SK-N-SH treated with all-trans-retinoic acid at 6 μM for 48 hours (cell line): ENCODE results near the gene ILF3.

Experiments used
- CSDC2 ChIP-seq: fragments of 250-450 bp; sonication (Bioruptor Pico); IDR thresholded peaks from 2 replicates; pipeline ENCODE4 v1.5.0; 2020; ENCODE audit warnings: mild to moderate bottlenecking, moderate library complexity
- OSR1 ChIP-seq: fragments of 250-450 bp; sonication (Bioruptor Pico); IDR thresholded peaks from 2 replicates; pipeline ENCODE4 v1.8.0; 2022; ENCODE audit warnings: moderate library complexity, mild to moderate bottlenecking, inconsistent platforms
- RARB ChIP-seq: fragments of 250-450 bp; sonication (Bioruptor Pico); IDR thresholded peaks from 2 replicates; pipeline ENCODE4 v1.8.0; 2021; ENCODE audit warnings: mild to moderate bottlenecking, moderate library complexity
- ZFP3 ChIP-seq: fragments of 250-450 bp; sonication (Bioruptor Pico); IDR thresholded peaks from 2 replicates; pipeline ENCODE4 v1.5.0; 2020; ENCODE audit warnings: mild to moderate bottlenecking, moderate library complexity
- ZFP30 ChIP-seq: fragments of 450-650 bp; formaldehyde crosslinking; IDR thresholded peaks from 2 replicates; pipeline ENCODE4 v1.5.0; 2022; ENCODE audit warnings: mild to moderate bottlenecking, moderate library complexity
- ZNF70 ChIP-seq: fragments of 450-650 bp; formaldehyde crosslinking; IDR thresholded peaks from 2 replicates; pipeline ENCODE4 v1.5.0; 2020; ENCODE audit warnings: mild to moderate bottlenecking, moderate library complexity
- TF ChIP-seq, protein P1 (sequence below): fragments of 250-450 bp; sonication (Bioruptor Pico); IDR thresholded peaks from 2 replicates; pipeline ENCODE4 v1.5.1; 2020; ENCODE audit warnings: low read depth, mild to moderate bottlenecking, moderate library complexity
- TF ChIP-seq, protein P2 (sequence below): fragments of 250-450 bp; sonication (Bioruptor Pico); IDR thresholded peaks from 2 replicates; pipeline ENCODE4 v1.8.0; 2020; ENCODE audit warnings: mild to moderate bottlenecking, moderate library complexity, borderline replicate concordance
- TF ChIP-seq, protein P3 (sequence below): fragments of 250-450 bp; sonication (Bioruptor Pico); IDR thresholded peaks from 2 replicates; pipeline ENCODE4 v1.5.1; 2021; ENCODE audit warnings: mild to moderate bottlenecking, moderate library complexity

DNA sequence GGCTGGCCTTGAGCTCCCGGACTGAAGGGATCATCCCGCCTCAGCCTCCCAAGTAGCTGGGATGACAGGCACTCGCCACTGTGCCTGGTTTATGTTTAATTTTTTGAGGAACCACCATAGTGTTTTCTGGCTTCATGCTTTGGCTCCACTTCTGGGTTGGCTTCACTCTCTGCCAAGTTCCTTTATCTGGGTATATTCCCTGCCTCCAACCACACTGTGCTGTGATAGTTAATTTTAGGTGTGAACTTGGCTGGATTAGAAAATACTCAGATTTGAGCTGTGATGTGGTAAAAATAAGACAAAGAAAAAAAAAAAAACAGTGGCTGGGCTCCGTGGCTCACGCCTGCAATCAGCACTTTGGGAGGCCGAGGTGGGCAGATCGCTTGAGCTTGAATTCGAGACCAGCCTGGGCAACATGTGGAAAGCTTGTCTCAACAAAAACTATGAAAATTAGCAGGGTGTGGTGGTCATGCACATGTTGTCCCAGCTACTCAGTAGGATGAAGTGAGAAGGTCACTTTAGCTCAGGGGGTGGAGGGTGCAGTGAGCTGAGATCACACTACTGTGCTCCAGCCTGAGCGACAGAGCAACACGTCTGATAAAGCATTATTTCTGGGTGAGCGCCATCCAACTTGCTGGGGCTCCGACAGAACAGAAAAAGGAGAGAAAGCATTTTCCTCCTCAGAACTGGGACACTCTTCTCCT is 7.5 kb upstream of the ILF3 start:
- TF ChIP-seq ZFP30: no peak
- TF ChIP-seq OSR1 (CRISPR knock-in tag): no peak
- TF ChIP-seq, protein P1, sequence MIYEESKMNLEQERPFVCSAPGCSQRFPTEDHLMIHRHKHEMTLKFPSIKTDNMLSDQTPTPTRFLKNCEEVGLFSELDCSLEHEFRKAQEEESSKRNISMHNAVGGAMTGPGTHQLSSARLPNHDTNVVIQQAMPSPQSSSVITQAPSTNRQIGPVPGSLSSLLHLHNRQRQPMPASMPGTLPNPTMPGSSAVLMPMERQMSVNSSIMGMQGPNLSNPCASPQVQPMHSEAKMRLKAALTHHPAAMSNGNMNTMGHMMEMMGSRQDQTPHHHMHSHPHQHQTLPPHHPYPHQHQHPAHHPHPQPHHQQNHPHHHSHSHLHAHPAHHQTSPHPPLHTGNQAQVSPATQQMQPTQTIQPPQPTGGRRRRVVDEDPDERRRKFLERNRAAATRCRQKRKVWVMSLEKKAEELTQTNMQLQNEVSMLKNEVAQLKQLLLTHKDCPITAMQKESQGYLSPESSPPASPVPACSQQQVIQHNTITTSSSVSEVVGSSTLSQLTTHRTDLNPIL (CRISPR knock-in tag): no peak
- TF ChIP-seq CSDC2: no peak
- TF ChIP-seq, protein P2, sequence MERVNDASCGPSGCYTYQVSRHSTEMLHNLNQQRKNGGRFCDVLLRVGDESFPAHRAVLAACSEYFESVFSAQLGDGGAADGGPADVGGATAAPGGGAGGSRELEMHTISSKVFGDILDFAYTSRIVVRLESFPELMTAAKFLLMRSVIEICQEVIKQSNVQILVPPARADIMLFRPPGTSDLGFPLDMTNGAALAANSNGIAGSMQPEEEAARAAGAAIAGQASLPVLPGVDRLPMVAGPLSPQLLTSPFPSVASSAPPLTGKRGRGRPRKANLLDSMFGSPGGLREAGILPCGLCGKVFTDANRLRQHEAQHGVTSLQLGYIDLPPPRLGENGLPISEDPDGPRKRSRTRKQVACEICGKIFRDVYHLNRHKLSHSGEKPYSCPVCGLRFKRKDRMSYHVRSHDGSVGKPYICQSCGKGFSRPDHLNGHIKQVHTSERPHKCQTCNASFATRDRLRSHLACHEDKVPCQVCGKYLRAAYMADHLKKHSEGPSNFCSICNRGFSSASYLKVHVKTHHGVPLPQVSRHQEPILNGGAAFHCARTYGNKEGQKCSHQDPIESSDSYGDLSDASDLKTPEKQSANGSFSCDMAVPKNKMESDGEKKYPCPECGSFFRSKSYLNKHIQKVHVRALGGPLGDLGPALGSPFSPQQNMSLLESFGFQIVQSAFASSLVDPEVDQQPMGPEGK (CRISPR knock-in tag): no peak
- no peak for TF ChIP-seq RARB
- no peak for TF ChIP-seq ZFP3 (CRISPR knock-in tag)
- TF ChIP-seq, protein P3, sequence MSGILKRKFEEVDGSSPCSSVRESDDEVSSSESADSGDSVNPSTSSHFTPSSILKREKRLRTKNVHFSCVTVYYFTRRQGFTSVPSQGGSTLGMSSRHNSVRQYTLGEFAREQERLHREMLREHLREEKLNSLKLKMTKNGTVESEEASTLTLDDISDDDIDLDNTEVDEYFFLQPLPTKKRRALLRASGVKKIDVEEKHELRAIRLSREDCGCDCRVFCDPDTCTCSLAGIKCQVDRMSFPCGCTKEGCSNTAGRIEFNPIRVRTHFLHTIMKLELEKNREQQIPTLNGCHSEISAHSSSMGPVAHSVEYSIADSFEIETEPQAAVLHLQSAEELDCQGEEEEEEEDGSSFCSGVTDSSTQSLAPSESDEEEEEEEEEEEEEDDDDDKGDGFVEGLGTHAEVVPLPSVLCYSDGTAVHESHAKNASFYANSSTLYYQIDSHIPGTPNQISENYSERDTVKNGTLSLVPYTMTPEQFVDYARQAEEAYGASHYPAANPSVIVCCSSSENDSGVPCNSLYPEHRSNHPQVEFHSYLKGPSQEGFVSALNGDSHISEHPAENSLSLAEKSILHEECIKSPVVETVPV (CRISPR knock-in tag): no peak
- TF ChIP-seq ZNF70 (CRISPR knock-in tag): no peak
